ENCODE measurements around the gene HBA2. TPM values are rescaled to one million over a fixed set of nuclear protein-coding genes. Genes with fewer than 3 reads are reported as not detected.
A peak's percentile ranks its signal among the peaks of the same experiment; 100 is the strongest.
"Not testable (repeated sequence)": the region's sequence is repeated elsewhere in the genome, so short reads cannot be mapped to it uniquely, and the experiment has no call there.

HBA2 gene
- total and polyA plus RNA-seq, 9 of the 15 experiments (the other 6 are each of a cell fraction or from before 2014, with no cell fraction given): 40.4 to 853 (median 286) TPM

DNA sequence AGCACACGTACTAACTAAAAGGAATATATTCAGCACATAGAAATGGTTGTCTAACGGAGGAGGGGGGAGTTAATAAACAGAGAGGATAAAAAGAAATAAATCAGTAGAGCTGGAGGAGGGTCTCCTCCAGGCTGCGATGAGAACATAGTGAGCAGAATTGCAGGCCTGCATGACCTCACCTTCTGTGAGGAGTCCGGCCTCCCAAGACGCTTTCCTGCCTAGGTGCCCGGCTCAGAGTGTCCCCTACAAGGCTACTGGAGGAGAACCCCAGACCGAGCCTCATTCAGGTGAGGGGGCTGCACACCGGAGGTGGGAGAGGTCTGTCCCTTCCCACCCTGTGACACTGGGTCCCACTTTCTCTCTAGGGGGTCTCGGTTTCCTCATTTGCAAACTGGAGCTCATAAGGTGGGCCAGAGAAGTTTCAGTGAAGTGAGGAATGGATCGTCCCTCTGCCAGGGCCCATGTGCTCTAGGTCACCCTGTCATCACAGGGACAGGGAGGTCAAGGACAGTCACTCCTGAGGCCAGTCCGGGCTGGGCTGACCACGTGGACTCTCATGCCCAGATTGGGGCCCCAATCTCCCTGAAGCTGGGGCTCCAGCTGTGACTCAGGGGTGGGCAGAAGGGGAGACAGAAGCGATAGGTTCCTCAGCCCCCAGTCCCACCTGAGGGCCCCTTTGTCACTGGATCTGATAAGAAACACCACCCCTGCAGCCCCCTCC lies 10.2 kb upstream of the HBA2 start:
- Histone ChIP-seq H3K4me3 (no peak overlapping the region), H3K9me3 (replicated peaks; ENCODE audit: control insufficient read depth, insufficient read depth, low read depth, low read length) (no peaks in the 10 kb centered on the region), H2AFZ (ENCODE audit: low read depth, low read length) (no peak overlapping the region), H3K4me2 (ENCODE audit: insufficient read depth, low read length) (no peak overlapping the region), H3K27me3 (ENCODE audit: control insufficient read depth in 2 of 2, insufficient read depth in 2 of 2, low read length in 2 of 2) (no peaks in the 10 kb centered on the region), H3K27ac (ENCODE audit: extremely low read depth, low read depth, low read length) (no peak overlapping the region), H3K36me3 (ENCODE audit: control insufficient read depth, insufficient read depth, low read length) (no peaks in the 10 kb centered on the region), H3K79me2 (ENCODE audit: control insufficient read depth, insufficient read depth, low read length) (no peaks in the 10 kb centered on the region), H3K9me1 (ENCODE audit: control insufficient read depth, insufficient read depth, low read length) (no peaks in the 10 kb centered on the region), H3K9ac (ENCODE audit: insufficient read depth in 1 of 2, low read depth in 2 of 2, low read length in 2 of 2) (peak overlapping the region in 1 of 2 experiments; percentile 53; a peak in 1 of 4 replicates), H3K4me1 (replicated peaks in 1 of 2; ENCODE audit: control insufficient read depth in 2 of 2, insufficient read depth in 2 of 2, low read length in 2 of 2) (peaks cover 2 to 59% of the 10 kb centered on the region in 2 experiments; a peak in 4 of 5 replicates), H4K20me1 (replicated peaks; ENCODE audit: control insufficient read depth, insufficient read depth, low read length) (no peaks in the 10 kb centered on the region)
- no peak for FAIRE-seq
- no peak for TF ChIP-seq RBM34 (IDR thresholded peaks at IDR 0.05; ENCODE audit: borderline replicate concordance, insufficient read depth, low read length)
- TF ChIP-seq FIP1L1 (IDR thresholded peaks at IDR 0.05; ENCODE audit: low read depth, low read length, poor library complexity, severe bottlenecking): no peak
- TF ChIP-seq ESRRA (IDR thresholded peaks at IDR 0.05; ENCODE audit: borderline replicate concordance, low read depth): peak; percentile 61; the same call in 1 of the 2 replicates
- TF ChIP-seq ZNF699 (CRISPR knock-in tag; IDR thresholded peaks at IDR 0.05; ENCODE audit: insufficient replicate concordance): no peak
- TF ChIP-seq ZNF57 (CRISPR knock-in tag; IDR thresholded peaks at IDR 0.05): no peak
- TF ChIP-seq TCF7 (IDR thresholded peaks at IDR 0.05; ENCODE audit: borderline replicate concordance): no peak
- TF ChIP-seq RBM25 (IDR thresholded peaks at IDR 0.05; ENCODE audit: low read depth, low read length, severe bottlenecking): no peak
- no peak for TF ChIP-seq NFXL1 (CRISPR knock-in tag; IDR thresholded peaks at IDR 0.05)
- intact Hi-C loops (cut with micrococcal nuclease) (no loop called here), in situ Hi-C loops (cut with MboI) (no loop called here)
- no peak for DNase-seq (ENCODE audit: extremely low read depth in 1 of 4, low spot score in 3 of 4)
- ChIA-PET CTCF (ENCODE audit: low intra/inter-chr PET ratio) (no interaction called here), POLR2A (interaction anchor here (0.6 kb wide), 1 partner anchor 11 kb away, joined by 4 read pairs; no protein-coding TSS in a partner anchor)
- 74% methylated on average over 13 of the region's 13 CpGs for WGBS (ENCODE audit: insufficient coverage, low coverage, missing lambda C conversion rate)
- no peak for ATAC-seq
- BruUV-seq (replicated peaks): no TSS peak

- 91% methylated on average over 4 of the region's 10 CpGs for WGBS (ENCODE audit: insufficient coverage, low coverage, missing lambda C conversion rate)
- CTCF ChIA-PET (ENCODE audit: low intra/inter-chr PET ratio); H3K36me3 ChIP-seq (ENCODE audit: control insufficient read depth, insufficient read depth, low read length); in situ Hi-C loops (cut with MboI); H3K9me1 ChIP-seq (ENCODE audit: control insufficient read depth, insufficient read depth, low read length); BruUV-seq (replicated peaks); intact Hi-C loops (cut with micrococcal nuclease); H4K20me1 ChIP-seq (replicated peaks; ENCODE audit: control insufficient read depth, insufficient read depth, low read length); H3K4me2 ChIP-seq (ENCODE audit: insufficient read depth, low read length); H3K9ac ChIP-seq (ENCODE audit: insufficient read depth in 1 of 2, low read depth in 2 of 2, low read length in 2 of 2); FAIRE-seq; H3K79me2 ChIP-seq (ENCODE audit: control insufficient read depth, insufficient read depth, low read length); ATAC-seq; H2AFZ ChIP-seq (ENCODE audit: low read depth, low read length); H3K27me3 ChIP-seq (ENCODE audit: control insufficient read depth in 2 of 2, insufficient read depth in 2 of 2, low read length in 2 of 2); H3K9me3 ChIP-seq (replicated peaks; ENCODE audit: control insufficient read depth, insufficient read depth, low read depth, low read length); H3K27ac ChIP-seq (ENCODE audit: extremely low read depth, low read depth, low read length); H3K4me3 ChIP-seq; DNase-seq (ENCODE audit: extremely low read depth in 1 of 4, low spot score in 3 of 4): not testable (repeated sequence)
- H3K4me1 ChIP-seq (replicated peaks in 1 of 2; ENCODE audit: control insufficient read depth in 2 of 2, insufficient read depth in 2 of 2, low read length in 2 of 2): peaks cover 3 to 66% of the 10 kb centered on the region in 2 experiments; a peak in 4 of 5 replicates
- POLR2A ChIA-PET: interaction anchor here (0.6 kb wide), 1 partner anchor 12 kb away, joined by 4 read pairs; no protein-coding TSS in a partner anchor
These were observed 9.5 kb upstream of the HBA2 start for GRCh38 chr16:163139-163538.
